ENCODE results near the gene XKRX. TPM values are rescaled to one million over a fixed set of nuclear protein-coding genes. Genes with fewer than 3 reads are reported as not detected.

XKRX gene
- total and polyA plus RNA-seq, 2 donors from 2014 or later = 0.63 TPM; not detected in 1

GRCh38 chrX:100895365-100896075 lies 33.2 kb downstream of the XKRX start:
- H3K4me1 ChIP-seq (ENCODE audit: control insufficient read depth in 2 of 3, insufficient read depth in 2 of 3, low read depth in 1 of 3, low read length in 3 of 3) = no peaks in the 10 kb centered on the region
- DNase-seq (peak in 3 of 5 donors; percentile 4 to 24 (median 22)), FAIRE-seq (no peak)
- H3K9me3 ChIP-seq (ENCODE audit: control insufficient read depth in 2 of 3, insufficient read depth in 1 of 3, low read length in 3 of 3) = no peaks in the 10 kb centered on the region
- peaks cover 2% of the 10 kb centered on the region for H3K27me3 ChIP-seq (ENCODE audit: control insufficient read depth, insufficient read depth, low read length)
- no peak overlapping the region for H3K9ac ChIP-seq (ENCODE audit: low read length in 3 of 3)
- TF ChIP-seq CTCF (IDR thresholded peaks at IDR 0.05; ENCODE audit: borderline replicate concordance, extremely low read depth, insufficient read depth) = peak; percentile 12
- intact Hi-C loops (cut with DNase I) = no loop called here
- H3K4me3 ChIP-seq (ENCODE audit: low read length in 3 of 3) = no peak overlapping the region
- H3K36me3 ChIP-seq (ENCODE audit: control insufficient read depth in 2 of 3, insufficient read depth in 3 of 3, low read length in 3 of 3) = no peaks in the 10 kb centered on the region
- no peak overlapping the region for H3K27ac ChIP-seq (ENCODE audit: low read depth in 2 of 2, low read length in 2 of 2)

- Histone ChIP-seq H3K4me1 (ENCODE audit: control insufficient read depth in 2 of 3, insufficient read depth in 2 of 3, low read depth in 1 of 3, low read length in 3 of 3) (no peaks in the 10 kb centered on the region), H3K27ac (ENCODE audit: low read depth in 2 of 2, low read length in 2 of 2) (no peak overlapping the region)
These were observed 45.1 kb downstream of the XKRX start for GRCh38 chrX:100883654-100884053.

GRCh38 chrX:100880368-100880767 lies 48.3 kb downstream of the XKRX start:
- H3K4me1 ChIP-seq (ENCODE audit: control insufficient read depth in 2 of 3, insufficient read depth in 2 of 3, low read depth in 1 of 3, low read length in 3 of 3) = no peaks in the 10 kb centered on the region
- no peaks in the 10 kb centered on the region for H3K27me3 ChIP-seq (ENCODE audit: control insufficient read depth, insufficient read depth, low read length)
- FAIRE-seq (no peak), DNase-seq (no peak)
- no peaks in the 10 kb centered on the region for H3K9me3 ChIP-seq (ENCODE audit: control insufficient read depth in 2 of 3, insufficient read depth in 1 of 3, low read length in 3 of 3)
- no peak for TF ChIP-seq CTCF (IDR thresholded peaks at IDR 0.05; ENCODE audit: borderline replicate concordance, extremely low read depth, insufficient read depth)
- intact Hi-C loops (cut with DNase I) = no loop called here
- H3K36me3 ChIP-seq (ENCODE audit: control insufficient read depth in 2 of 3, insufficient read depth in 3 of 3, low read length in 3 of 3) = no peaks in the 10 kb centered on the region
- H3K27ac ChIP-seq (ENCODE audit: low read depth in 2 of 2, low read length in 2 of 2) = no peak overlapping the region
- H3K4me3 ChIP-seq (ENCODE audit: low read length in 3 of 3) = no peak overlapping the region
- no peak overlapping the region for H3K9ac ChIP-seq (ENCODE audit: low read length in 3 of 3)

More at GRCh38 chrX:100883654-100884053, 45.1 kb downstream of the XKRX start:
- no peaks in the 10 kb centered on the region for H3K27me3 ChIP-seq (ENCODE audit: control insufficient read depth, insufficient read depth, low read length)
- no peak overlapping the region for H3K4me3 ChIP-seq (ENCODE audit: low read length in 3 of 3)
- FAIRE-seq (no peak), DNase-seq (peak in 1 of 5 donors; percentile 1)
- intact Hi-C loops (cut with DNase I) = no loop called here
- H3K9me3 ChIP-seq (ENCODE audit: control insufficient read depth in 2 of 3, insufficient read depth in 1 of 3, low read length in 3 of 3) = no peaks in the 10 kb centered on the region
- TF ChIP-seq CTCF (IDR thresholded peaks at IDR 0.05; ENCODE audit: borderline replicate concordance, extremely low read depth, insufficient read depth) = no peak
- no peak overlapping the region for H3K9ac ChIP-seq (ENCODE audit: low read length in 3 of 3)
- no peaks in the 10 kb centered on the region for H3K36me3 ChIP-seq (ENCODE audit: control insufficient read depth in 2 of 3, insufficient read depth in 3 of 3, low read length in 3 of 3)

Data from kidney (tissue), 14 donors.